Measurements from ENCODE around the gene AGBL1.

Gene AGBL1

DNA sequence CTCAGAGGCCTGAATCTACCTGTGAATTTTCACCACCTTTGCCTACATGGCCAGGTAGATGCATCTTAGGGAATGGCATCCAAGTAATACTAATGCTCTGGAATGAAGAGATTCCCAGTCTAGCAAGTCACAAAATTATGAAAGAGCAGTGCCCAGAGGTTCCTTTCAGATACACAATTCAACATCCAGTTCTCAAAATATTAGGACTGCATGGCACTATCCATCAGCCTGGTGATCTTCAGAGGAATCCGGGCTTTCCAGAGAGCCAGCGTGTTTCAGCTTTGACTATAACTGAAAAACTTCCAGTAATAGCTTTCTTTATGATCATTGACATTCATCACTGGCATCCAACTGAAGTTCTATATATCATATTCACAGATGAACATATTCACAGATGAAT, 849.8 kb downstream of the AGBL1 start:
- Histone ChIP-seq H3K4me1 (no peaks in the 10 kb centered on the region), H3K9me3 (peaks cover 2% of the 10 kb centered on the region; the same call in 1 of the 2 replicates), H3K4me3 (no peak overlapping the region), H3K27me3 (ENCODE audit: low read depth) (no peaks in the 10 kb centered on the region), H3K36me3 (replicated peaks) (no peaks in the 10 kb centered on the region)
- DNase-seq (ENCODE audit: low spot score in 2 of 2), result no peak
- in situ Hi-C loops (cut with MboI; ENCODE audit: low sequenced_read_pairs), result no loop called here

DNA sequence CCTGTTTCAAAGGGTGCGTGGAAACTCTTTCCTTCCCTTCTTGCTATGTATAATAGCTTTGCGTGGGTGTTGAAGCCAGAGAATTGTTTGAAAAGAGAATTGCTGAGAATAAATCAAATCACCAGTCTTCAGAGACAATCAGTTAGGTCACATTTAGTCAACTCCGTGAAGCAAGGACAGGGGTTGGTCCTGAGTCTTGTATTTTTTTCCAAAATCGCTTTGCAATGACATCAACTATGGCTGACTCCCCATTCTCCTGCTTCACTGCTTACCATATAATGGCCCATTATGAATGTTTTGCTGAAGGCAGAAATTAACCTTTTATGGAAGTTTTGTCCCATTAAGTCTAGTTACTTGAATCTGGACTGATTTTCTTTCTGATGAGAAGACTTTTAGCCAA, 852.8 kb downstream of the AGBL1 start:
- no peak overlapping the region for H3K4me3 ChIP-seq
- no peak for DNase-seq (ENCODE audit: low spot score in 2 of 2)
- in situ Hi-C loops (cut with MboI; ENCODE audit: low sequenced_read_pairs), result no loop called here
- H3K9me3 ChIP-seq, result no peaks in the 10 kb centered on the region
- H3K27me3 ChIP-seq (ENCODE audit: low read depth), result no peaks in the 10 kb centered on the region
- no peaks in the 10 kb centered on the region for H3K4me1 ChIP-seq
- H3K36me3 ChIP-seq (replicated peaks), result no peaks in the 10 kb centered on the region

- no peak for DNase-seq (ENCODE audit: low spot score in 2 of 2)
- Histone ChIP-seq H3K4me1 (no peaks in the 10 kb centered on the region), H3K36me3 (replicated peaks) (no peaks in the 10 kb centered on the region), H3K27me3 (ENCODE audit: low read depth) (no peaks in the 10 kb centered on the region), H3K4me3 (no peak overlapping the region), H3K9me3 (no peaks in the 10 kb centered on the region)
- in situ Hi-C loops (cut with MboI; ENCODE audit: low sequenced_read_pairs), result no loop called here
Measured at GRCh38 chr15:86935841-86936240, 856.2 kb downstream of the AGBL1 start.

DNA sequence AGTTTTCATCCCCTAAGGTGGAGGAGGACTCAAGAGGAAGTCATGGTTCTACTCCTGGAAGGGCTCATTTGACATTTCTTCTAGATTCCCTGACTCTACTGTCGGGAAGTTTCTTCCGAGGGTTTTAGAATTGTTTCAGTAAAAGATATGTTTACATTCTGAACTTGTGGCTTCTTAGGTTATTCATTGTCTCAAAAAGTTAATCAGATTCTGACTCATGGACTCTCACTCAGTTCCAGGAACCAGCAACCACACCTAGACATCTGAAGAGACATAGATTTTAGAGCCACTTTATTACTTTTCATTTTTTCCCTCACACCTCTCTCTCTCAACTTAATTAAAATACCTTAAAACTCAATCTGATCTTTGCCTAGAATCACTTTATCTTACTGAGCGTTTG, 862.6 kb downstream of the AGBL1 start:
- Histone ChIP-seq H3K36me3 (replicated peaks) (no peaks in the 10 kb centered on the region; the same call in 1 of the 2 replicates), H3K4me3 (no peak overlapping the region), H3K4me1 (no peaks in the 10 kb centered on the region), H3K9me3 (no peaks in the 10 kb centered on the region), H3K27me3 (ENCODE audit: low read depth) (no peaks in the 10 kb centered on the region)
- in situ Hi-C loops (cut with MboI; ENCODE audit: low sequenced_read_pairs), result no loop called here
- DNase-seq (ENCODE audit: low spot score in 2 of 2), result no peak

DNA sequence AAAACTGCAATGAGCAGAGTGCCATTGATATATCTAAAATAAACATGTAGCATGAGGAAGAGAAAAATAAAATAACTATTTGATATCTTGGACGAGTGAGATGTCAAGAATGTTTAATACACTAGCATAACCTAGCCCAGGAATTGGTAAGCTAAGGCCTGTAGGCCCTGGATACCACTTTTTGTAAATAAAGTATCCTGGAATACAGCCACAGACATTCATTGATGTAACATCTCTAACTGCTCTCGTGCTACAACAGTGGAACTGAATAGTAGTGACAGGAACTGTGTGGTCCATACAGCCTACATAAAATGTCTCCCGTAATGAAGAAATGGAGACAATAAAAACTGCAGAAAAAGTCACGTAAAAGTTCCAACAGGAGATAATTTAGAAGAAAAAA, 869.0 kb downstream of the AGBL1 start:
- DNase-seq (ENCODE audit: low spot score in 2 of 2), result no peak
- no peaks in the 10 kb centered on the region for H3K9me3 ChIP-seq
- H3K27me3 ChIP-seq (ENCODE audit: low read depth), result no peaks in the 10 kb centered on the region
- no peak overlapping the region for H3K4me3 ChIP-seq
- no peaks in the 10 kb centered on the region; the same call in 1 of the 2 replicates for H3K36me3 ChIP-seq (replicated peaks)
- no peaks in the 10 kb centered on the region for H3K4me1 ChIP-seq
- in situ Hi-C loops (cut with MboI; ENCODE audit: low sequenced_read_pairs), result no loop called here

DNA sequence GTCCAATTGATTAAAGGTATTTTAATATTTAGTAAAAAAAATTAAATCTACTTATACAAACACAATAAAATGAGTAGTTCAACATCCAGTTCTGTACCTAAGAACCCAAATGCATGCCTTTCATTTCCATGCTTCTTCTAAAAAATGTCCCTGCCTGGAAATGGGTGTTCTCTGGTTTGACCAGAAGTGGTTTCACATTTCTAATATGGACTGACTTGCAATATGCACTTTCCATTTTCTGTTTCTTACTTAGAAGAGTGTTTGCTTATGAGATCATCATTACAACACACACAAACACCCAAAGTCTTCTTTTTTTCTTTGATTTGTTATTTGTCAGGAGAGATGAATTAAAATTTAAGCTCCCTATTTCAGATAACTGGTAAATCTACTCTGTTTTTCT, 879.6 kb downstream of the AGBL1 start:
- Histone ChIP-seq H3K4me3 (no peak overlapping the region), H3K36me3 (replicated peaks) (no peaks in the 10 kb centered on the region), H3K27me3 (ENCODE audit: low read depth) (no peaks in the 10 kb centered on the region), H3K9me3 (no peaks in the 10 kb centered on the region), H3K4me1 (no peaks in the 10 kb centered on the region)
- in situ Hi-C loops (cut with MboI; ENCODE audit: low sequenced_read_pairs), result no loop called here
- DNase-seq (ENCODE audit: low spot score in 2 of 2), result no peak

DNA sequence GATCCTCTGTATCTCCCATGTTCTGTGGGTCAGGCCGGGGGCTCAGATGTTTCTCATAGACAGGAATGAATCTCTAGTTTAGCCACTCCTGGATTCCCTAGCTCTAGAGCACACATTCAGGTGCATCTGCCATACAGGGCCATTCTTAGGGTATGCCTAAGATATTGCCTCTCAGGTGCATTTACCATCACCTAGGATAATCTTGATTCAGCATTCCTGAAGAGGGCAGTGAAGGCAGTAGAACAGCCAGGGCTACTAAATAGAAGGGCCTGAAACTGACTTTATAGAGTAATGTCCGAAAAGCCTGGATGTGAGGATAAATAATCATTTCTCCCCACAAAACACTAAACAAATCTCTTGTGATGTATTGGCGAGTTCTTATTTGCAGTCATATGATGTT, 882.0 kb downstream of the AGBL1 start:
- Histone ChIP-seq H3K4me1 (no peaks in the 10 kb centered on the region), H3K4me3 (no peak overlapping the region), H3K27me3 (ENCODE audit: low read depth) (no peaks in the 10 kb centered on the region), H3K9me3 (no peaks in the 10 kb centered on the region; the same call in 1 of the 2 replicates), H3K36me3 (replicated peaks) (no peaks in the 10 kb centered on the region)
- DNase-seq (ENCODE audit: low spot score in 2 of 2), result no peak
- in situ Hi-C loops (cut with MboI; ENCODE audit: low sequenced_read_pairs), result no loop called here

GRCh38 chr15:86964271-86964670, 884.6 kb downstream of the AGBL1 start:
- no peak for DNase-seq (ENCODE audit: low spot score in 2 of 2)
- no peaks in the 10 kb centered on the region for H3K4me1 ChIP-seq
- H3K36me3 ChIP-seq (replicated peaks), result no peaks in the 10 kb centered on the region
- H3K9me3 ChIP-seq, result peaks cover 1% of the 10 kb centered on the region; the same call in 1 of the 2 replicates
- H3K27me3 ChIP-seq (ENCODE audit: low read depth), result no peaks in the 10 kb centered on the region
- H3K4me3 ChIP-seq, result no peak overlapping the region
- in situ Hi-C loops (cut with MboI; ENCODE audit: low sequenced_read_pairs), result no loop called here

GRCh38 chr15:86968244-86968643, 888.6 kb downstream of the AGBL1 start:
- in situ Hi-C loops (cut with MboI; ENCODE audit: low sequenced_read_pairs), result no loop called here

GRCh38 chr15:86969364-86969763, 889.7 kb downstream of the AGBL1 start:
- Histone ChIP-seq H3K27me3 (ENCODE audit: low read depth) (no peaks in the 10 kb centered on the region), H3K9me3 (peaks cover 3% of the 10 kb centered on the region; the same call in 1 of the 2 replicates), H3K4me1 (no peaks in the 10 kb centered on the region), H3K36me3 (replicated peaks) (no peaks in the 10 kb centered on the region), H3K4me3 (no peak overlapping the region)
- DNase-seq (ENCODE audit: low spot score in 2 of 2), result no peak
- in situ Hi-C loops (cut with MboI; ENCODE audit: low sequenced_read_pairs), result no loop called here

More at GRCh38 chr15:86968244-86968643, 888.6 kb downstream of the AGBL1 start:
- DNase-seq (ENCODE audit: low spot score in 2 of 2), result no peak
- H3K36me3 ChIP-seq (replicated peaks), result no peaks in the 10 kb centered on the region
- peaks cover 3% of the 10 kb centered on the region; the same call in 1 of the 2 replicates for H3K9me3 ChIP-seq
- no peaks in the 10 kb centered on the region for H3K4me1 ChIP-seq
- no peak overlapping the region for H3K4me3 ChIP-seq
- H3K27me3 ChIP-seq (ENCODE audit: low read depth), result no peaks in the 10 kb centered on the region

GRCh38 chr15:86973284-86973844, 893.7 kb downstream of the AGBL1 start:
- DNase-seq (ENCODE audit: low spot score in 2 of 2), result no peak

GRCh38 chr15:86988033-86988432, 908.4 kb downstream of the AGBL1 start:
- 0 out of 2 replicates have a peak, but pooled peaks cover 2% of the 10 kb centered on the region for H3K9me3 ChIP-seq
- in situ Hi-C loops (cut with MboI; ENCODE audit: low sequenced_read_pairs), result no loop called here
- H3K4me3 ChIP-seq, result no peak overlapping the region
- DNase-seq (ENCODE audit: low spot score in 2 of 2), result no peak
- H3K36me3 ChIP-seq (replicated peaks), result no peaks in the 10 kb centered on the region
- no peaks in the 10 kb centered on the region for H3K27me3 ChIP-seq (ENCODE audit: low read depth)
- no peaks in the 10 kb centered on the region; the same call in 1 of the 2 replicates for H3K4me1 ChIP-seq

More at GRCh38 chr15:86973284-86973844, 893.7 kb downstream of the AGBL1 start:
- in situ Hi-C loops (cut with MboI; ENCODE audit: low sequenced_read_pairs), result no loop called here
- Histone ChIP-seq H3K27me3 (ENCODE audit: low read depth) (no peaks in the 10 kb centered on the region), H3K4me1 (no peaks in the 10 kb centered on the region), H3K9me3 (peaks cover 3% of the 10 kb centered on the region; the same call in 1 of the 2 replicates), H3K36me3 (replicated peaks) (no peaks in the 10 kb centered on the region), H3K4me3 (no peak overlapping the region)

- Histone ChIP-seq H3K36me3 (replicated peaks) (no peaks in the 10 kb centered on the region), H3K4me1 (no peaks in the 10 kb centered on the region), H3K27me3 (ENCODE audit: low read depth) (no peaks in the 10 kb centered on the region), H3K9me3 (peaks cover 18% of the 10 kb centered on the region; the same call in 1 of the 2 replicates), H3K4me3 (no peak overlapping the region)
- in situ Hi-C loops (cut with MboI; ENCODE audit: low sequenced_read_pairs), result no loop called here
- DNase-seq (ENCODE audit: low spot score in 2 of 2), result no peak
Measured at GRCh38 chr15:87021751-87022150, 942.1 kb downstream of the AGBL1 start.

DNA sequence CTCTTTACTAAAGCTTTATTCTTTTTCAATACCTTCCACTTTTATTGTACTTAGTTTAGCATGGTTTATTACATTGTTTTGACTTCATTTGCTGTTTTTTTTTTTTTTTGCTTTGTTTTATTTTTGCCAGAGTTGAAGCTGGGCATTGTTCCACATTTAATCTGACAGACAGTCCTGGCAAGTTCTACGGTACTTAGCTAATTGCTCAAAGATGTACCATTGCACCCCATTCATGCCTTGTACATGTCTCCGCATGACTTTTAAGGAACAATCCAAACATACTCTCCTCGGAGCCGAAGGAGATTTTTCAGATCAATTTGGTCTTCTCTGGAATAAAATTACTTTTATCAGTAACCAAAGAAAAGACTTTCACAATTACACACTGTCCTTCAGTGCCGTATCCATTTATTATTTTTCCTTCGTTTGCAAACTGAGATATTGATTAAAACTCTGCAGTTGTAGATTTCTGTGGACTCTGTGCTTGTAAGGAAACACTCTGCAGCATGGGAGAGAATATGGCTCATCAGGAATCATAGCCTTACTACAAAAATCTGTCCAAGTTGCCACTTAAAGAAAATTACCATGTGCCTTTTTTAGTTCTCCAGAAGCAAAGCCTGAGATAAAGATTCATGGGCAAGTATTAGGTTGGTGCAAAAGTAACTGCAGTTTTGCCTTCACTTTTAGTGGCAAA, 952.0 kb downstream of the AGBL1 start:
- Histone ChIP-seq H3K9me3 (peaks cover 15% of the 10 kb centered on the region), H3K27me3 (ENCODE audit: low read depth) (no peaks in the 10 kb centered on the region), H3K36me3 (replicated peaks) (no peaks in the 10 kb centered on the region), H3K4me3 (no peak overlapping the region), H3K4me1 (no peaks in the 10 kb centered on the region)
- DNase-seq (ENCODE audit: low spot score in 2 of 2), result no peak
- in situ Hi-C loops (cut with MboI; ENCODE audit: low sequenced_read_pairs), result no loop called here
